Esophagus squamous epithelium (tissue), 5 donors: Measurements from ENCODE around the gene C19orf44. TPM values are rescaled to one million over a fixed set of nuclear protein-coding genes. Genes with fewer than 3 reads are reported as not detected.
"Not testable (repeated sequence)": the region's sequence is repeated elsewhere in the genome, so short reads cannot be mapped to it uniquely, and the experiment has no call there.

Source experiments
- DNase-seq: peaks from one replicate; lab custom pipeline; 2025; lab: John Stamatoyannopoulos, UW
- H3K27ac ChIP-seq, 4 donors: fragments of 200-600 bp; sonication (generic); one replicate each; pipeline ENCODE4 v1.5.1; 2016 to 2019; ENCODE audit warnings: mild to moderate bottlenecking in 1 of 4
- H3K27me3 ChIP-seq, 4 donors: fragments of 200-600 bp; sonication (generic); 1 replicate in 3 of 4; 2 replicates in 1 of 4; pipeline versions ENCODE4 v1.5.1 to v1.6.0; 2017 to 2021; ENCODE audit warnings: antibody characterized with exemption in 1 of 4
- H3K36me3 ChIP-seq, 3 donors: fragments of 200-600 bp; sonication (generic); one replicate each; pipeline ENCODE4 v1.5.1; 2016 to 2019
- H3K4me1 ChIP-seq, 3 donors: fragments of 200-600 bp; sonication (generic); one replicate each; pipeline ENCODE4 v1.5.1; 2017 to 2019
- H3K4me3 ChIP-seq, 4 donors: fragments of 200-600 bp; sonication (generic); 1 replicate in 3 of 4; 2 replicates in 1 of 4; pipeline ENCODE4 v1.5.1; 2016 to 2019; ENCODE audit warnings: mild to moderate bottlenecking in 2 of 4, moderate library complexity in 1 of 4
- H3K9me3 ChIP-seq, 3 donors: fragments of 200-600 bp; sonication (generic); one replicate each; pipeline ENCODE4 v1.5.1; 2016 to 2019
- POLR2A ChIP-seq, 4 donors: fragments of 450-650 bp; IDR thresholded peaks; one replicate each; pipeline ENCODE4 v1.6.1; 2017; ENCODE audit warnings: antibody characterized with exemption in 4 of 4, mild to moderate bottlenecking in 4 of 4, moderate library complexity in 3 of 4
- WGBS, 2 donors: methylation state at CpG; one replicate each; pipeline ENCODE4 v1.1.5; 2018; 5-methylcytosine and 5-hydroxymethylcytosine counted together
- intact Hi-C: fragments of 100-400 bp; cut with DNase I; formaldehyde crosslinking; loops from one replicate; pipeline ENCODE4 v1.15.0; 2022
- total RNA-seq, 4 donors: library from RNA; depleted of rRNA; stranded (reverse); fragments of >200 nt; gene quantifications; one replicate each; pipeline ENCODE4 v1.1.0, GENCODE V29; 2016
- TF ChIP-seq, protein P1 (sequence below), 6 experiments: fragments of 450-650 bp in 4 of 6; fragments of 200-600 bp in 2 of 6; sonication (generic) in 2 of 6; IDR thresholded peaks; one replicate each; pipeline ENCODE4 v1.5.1; 2016 to 2019; ENCODE audit warnings: antibody characterized with exemption in 6 of 6, mild to moderate bottlenecking in 4 of 6, moderate library complexity in 4 of 6
- donor health status: DM: yes; HTN: yes; CAD: no.

Gene C19orf44
- total RNA-seq, 4 donors from 2014 or later: 2.5 to 10.0 (median 4.2) TPM

DNA sequence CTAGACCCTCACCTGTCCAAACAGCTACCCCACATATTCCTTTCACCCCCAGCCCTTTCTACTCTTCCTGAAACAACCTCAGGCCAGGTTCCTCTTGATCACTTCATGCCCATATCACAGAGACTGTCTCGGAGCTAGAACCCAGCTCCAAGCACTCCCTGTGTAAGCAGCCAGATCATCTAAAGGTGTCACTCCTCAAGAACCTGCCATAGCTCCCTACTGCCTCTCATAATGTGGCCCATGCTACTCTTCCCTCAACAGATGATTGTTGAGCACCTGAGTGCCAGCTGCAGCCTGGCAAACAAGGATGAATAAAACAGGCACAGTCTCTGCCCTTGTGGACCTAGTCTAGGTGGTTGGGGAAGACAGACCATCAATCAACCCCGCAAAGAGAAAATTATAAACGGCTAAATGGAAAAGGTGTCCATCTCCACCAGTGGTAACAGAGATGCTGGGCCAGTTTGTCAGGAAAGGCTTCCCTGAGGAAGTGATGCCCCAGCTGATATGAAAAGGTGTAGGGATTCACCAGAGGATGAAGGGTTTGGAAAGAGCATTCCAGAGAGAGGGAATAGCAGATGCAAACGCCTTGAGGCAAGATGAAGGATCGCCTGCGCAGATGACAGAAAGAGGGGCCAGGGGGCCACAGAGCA lies 32.7 kb upstream of the C19orf44 start:
- peaks cover 0 to 14% (median 0%) of the 10 kb centered on the region in 3 donors for H3K36me3 ChIP-seq
- TF ChIP-seq, protein P1, sequence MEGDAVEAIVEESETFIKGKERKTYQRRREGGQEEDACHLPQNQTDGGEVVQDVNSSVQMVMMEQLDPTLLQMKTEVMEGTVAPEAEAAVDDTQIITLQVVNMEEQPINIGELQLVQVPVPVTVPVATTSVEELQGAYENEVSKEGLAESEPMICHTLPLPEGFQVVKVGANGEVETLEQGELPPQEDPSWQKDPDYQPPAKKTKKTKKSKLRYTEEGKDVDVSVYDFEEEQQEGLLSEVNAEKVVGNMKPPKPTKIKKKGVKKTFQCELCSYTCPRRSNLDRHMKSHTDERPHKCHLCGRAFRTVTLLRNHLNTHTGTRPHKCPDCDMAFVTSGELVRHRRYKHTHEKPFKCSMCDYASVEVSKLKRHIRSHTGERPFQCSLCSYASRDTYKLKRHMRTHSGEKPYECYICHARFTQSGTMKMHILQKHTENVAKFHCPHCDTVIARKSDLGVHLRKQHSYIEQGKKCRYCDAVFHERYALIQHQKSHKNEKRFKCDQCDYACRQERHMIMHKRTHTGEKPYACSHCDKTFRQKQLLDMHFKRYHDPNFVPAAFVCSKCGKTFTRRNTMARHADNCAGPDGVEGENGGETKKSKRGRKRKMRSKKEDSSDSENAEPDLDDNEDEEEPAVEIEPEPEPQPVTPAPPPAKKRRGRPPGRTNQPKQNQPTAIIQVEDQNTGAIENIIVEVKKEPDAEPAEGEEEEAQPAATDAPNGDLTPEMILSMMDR (IDR thresholded peaks at IDR 0.05): no peak
- no peak for TF ChIP-seq POLR2A (IDR thresholded peaks at IDR 0.05)
- 82% methylated on average over 6 of the region's 6 CpGs for WGBS, 2 donors
- H3K27ac ChIP-seq: peak overlapping the region in 3 of 4 donors; percentile 21 to 82 (median 74)
- H3K4me3 ChIP-seq: no peak overlapping the region
- intact Hi-C loops: no loop called here
- no peaks in the 10 kb centered on the region for H3K9me3 ChIP-seq
- no peak for DNase-seq
- peaks cover 10 to 68% (median 12%) of the 10 kb centered on the region in 3 donors for H3K4me1 ChIP-seq
- H3K27me3 ChIP-seq: no peaks in the 10 kb centered on the region

DNA sequence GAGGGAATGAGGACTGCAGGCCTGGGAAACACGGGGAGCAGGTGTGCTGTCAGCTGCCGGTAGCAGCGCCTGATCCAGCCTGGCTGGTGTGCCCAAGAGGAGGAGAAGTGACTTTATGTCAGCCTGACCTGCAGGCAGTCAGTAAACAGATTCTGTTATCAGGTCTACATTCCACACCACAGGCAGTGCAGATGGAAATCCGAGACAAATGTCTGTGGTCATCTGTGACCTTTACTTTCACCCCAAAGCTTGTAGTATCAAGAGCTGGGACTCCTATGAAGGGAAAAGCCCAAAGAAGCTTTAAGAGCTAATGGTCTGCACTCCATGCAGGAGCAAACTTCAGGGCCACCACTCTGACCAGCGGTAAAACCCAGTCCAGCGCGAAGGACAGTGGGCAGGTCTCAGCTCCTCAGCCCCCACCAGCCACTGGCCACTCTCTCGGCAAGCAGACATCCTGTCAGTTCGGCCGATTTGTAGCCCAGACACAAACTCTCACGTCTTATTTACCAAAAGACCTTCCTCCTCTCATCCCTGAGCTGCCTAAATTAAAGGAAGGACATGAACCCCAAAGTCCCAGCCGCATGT lies 32.1 kb upstream of the C19orf44 start:
- no peak for TF ChIP-seq POLR2A (IDR thresholded peaks at IDR 0.05)
- TF ChIP-seq, protein P1 (IDR thresholded peaks at IDR 0.05): no peak
- Histone ChIP-seq H3K4me3 (no peak overlapping the region), H3K9me3 (no peaks in the 10 kb centered on the region), H3K36me3 (peaks cover 0 to 18% (median 0%) of the 10 kb centered on the region in 3 donors), H3K27me3 (no peaks in the 10 kb centered on the region), H3K4me1 (peaks cover 7 to 68% (median 7%) of the 10 kb centered on the region in 3 donors), H3K27ac (peak overlapping the region in 1 of 4 donors; percentile 82)
- intact Hi-C loops: no loop called here
- no peak for DNase-seq
- WGBS, 2 donors: 87 to 89% methylated on average over 11 of the region's 12 CpGs

DNA sequence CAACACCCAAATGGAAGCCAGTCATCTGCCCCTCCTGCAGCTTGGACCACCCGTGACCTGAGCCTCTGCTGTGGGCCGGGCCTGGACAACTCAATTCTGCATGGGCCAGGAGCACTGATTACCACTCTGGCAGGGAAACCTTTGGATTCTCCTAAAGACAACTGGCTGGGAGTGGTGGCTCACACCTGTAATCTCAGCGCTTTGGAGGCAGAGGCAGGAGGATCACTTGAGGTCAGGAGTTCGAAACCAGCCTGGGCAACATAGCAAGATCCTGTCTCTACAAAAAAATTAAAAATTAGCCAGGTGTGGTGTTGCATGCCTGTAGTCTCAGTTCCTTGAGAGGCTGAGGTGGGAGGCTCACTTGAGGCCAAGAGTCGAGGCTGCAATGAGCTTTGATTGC lies 31.0 kb upstream of the C19orf44 start:
- Histone ChIP-seq H3K27me3 (no peaks in the 10 kb centered on the region), H3K4me1 (peaks cover 15 to 68% (median 17%) of the 10 kb centered on the region in 3 donors), H3K27ac (no peak overlapping the region), H3K36me3 (peaks cover 0 to 20% (median 0%) of the 10 kb centered on the region in 3 donors), H3K9me3 (no peaks in the 10 kb centered on the region), H3K4me3 (no peak overlapping the region)
- TF ChIP-seq, protein P1 (IDR thresholded peaks at IDR 0.05): no peak
- no peak for TF ChIP-seq POLR2A (IDR thresholded peaks at IDR 0.05)
- WGBS, 2 donors: 97 to 100% methylated on average over 4 to 5 of the region's 5 CpGs
- no peak for DNase-seq
- intact Hi-C loops: no loop called here

DNA sequence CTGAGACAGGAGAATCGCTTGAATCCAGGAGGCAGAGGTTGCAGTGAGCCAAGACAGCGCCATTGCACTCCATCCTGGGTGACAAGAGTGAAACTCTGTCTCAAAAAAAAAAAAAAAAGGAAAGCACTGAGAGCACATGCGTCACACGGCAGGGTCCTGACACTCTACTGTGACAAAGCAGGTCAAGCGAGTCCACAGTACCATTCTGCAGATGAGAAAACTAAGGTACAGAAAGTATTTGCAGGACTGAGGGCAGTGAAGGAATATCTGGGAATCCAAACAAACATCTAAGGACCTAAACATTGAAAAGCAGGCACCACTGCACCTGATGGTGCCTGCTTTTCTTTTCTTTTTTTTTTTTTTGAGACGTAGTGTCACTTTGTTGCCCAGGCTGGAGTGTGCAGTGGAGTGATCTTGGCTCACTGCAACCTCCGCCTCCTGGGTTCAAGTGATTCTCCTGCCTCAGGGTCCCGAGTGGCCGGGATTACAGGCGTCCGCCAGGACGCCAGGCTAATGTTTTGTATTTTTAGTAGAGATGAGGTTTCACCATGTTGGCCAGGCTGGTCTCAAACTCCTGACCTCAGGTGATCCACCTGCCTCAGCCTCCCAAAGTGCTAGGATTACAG lies 29.3 kb upstream of the C19orf44 start:
- H3K9me3 ChIP-seq, DNase-seq, H3K27me3 ChIP-seq, H3K4me3 ChIP-seq, intact Hi-C loops, H3K27ac ChIP-seq: not testable (repeated sequence)
- Histone ChIP-seq H3K4me1 (peaks cover 25 to 71% (median 25%) of the 10 kb centered on the region in 3 donors), H3K36me3 (peaks cover 0 to 20% (median 0%) of the 10 kb centered on the region in 3 donors)
- WGBS, 2 donors: 82 to 86% methylated on average over 12 of the region's 12 CpGs

DNA sequence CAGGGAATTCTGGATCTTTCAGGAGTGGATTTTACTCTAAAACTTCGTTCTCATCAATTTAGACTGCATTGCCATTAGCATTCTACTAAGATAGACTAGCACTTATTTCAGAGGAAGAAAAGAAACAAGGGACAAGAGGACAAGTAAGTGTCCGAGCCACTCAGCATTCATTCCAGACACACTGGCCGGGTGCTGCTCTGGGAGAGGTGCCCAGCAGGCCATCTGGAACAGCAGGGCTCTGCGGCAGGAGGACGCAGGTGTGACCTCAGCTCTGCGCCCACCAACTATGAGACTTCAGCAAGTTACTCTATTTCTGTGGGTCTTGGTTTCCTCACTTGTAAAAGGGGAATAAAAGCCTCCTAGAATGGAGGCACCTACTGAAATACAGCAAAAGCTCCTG lies 28.6 kb upstream of the C19orf44 start:
- peaks cover 0 to 20% (median 0%) of the 10 kb centered on the region in 3 donors for H3K36me3 ChIP-seq
- intact Hi-C loops: no loop called here
- H3K27me3 ChIP-seq: no peaks in the 10 kb centered on the region
- no peaks in the 10 kb centered on the region for H3K9me3 ChIP-seq
- peaks cover 25 to 70% (median 25%) of the 10 kb centered on the region in 3 donors for H3K4me1 ChIP-seq
- DNase-seq: no peak
- no peak for TF ChIP-seq POLR2A (IDR thresholded peaks at IDR 0.05)
- TF ChIP-seq, protein P1 (IDR thresholded peaks at IDR 0.05): no peak
- WGBS, 2 donors: 83 to 88% methylated on average over 6 of the region's 6 CpGs
- H3K27ac ChIP-seq: no peak overlapping the region
- no peak overlapping the region for H3K4me3 ChIP-seq
